Mucosa of stomach (tissue), 1 donor: ENCODE results near the gene PLEKHO2.
A peak's percentile ranks its signal among the peaks of the same experiment; 100 is the strongest.

ENCODE experiments used
- H3K27me3 ChIP-seq: one replicate; pipeline ENCODE4 v1.7.0; 2013; ENCODE audit warnings: mild to moderate bottlenecking, low read length; ENCODE audit not compliant: control insufficient read depth, insufficient read depth
- H3K36me3 ChIP-seq: one replicate; pipeline ENCODE4 v1.7.0; 2013; ENCODE audit warnings: low read length; ENCODE audit not compliant: control insufficient read depth, insufficient read depth
- H3K4me1 ChIP-seq: one replicate; pipeline ENCODE4 v1.7.0; 2013; ENCODE audit warnings: mild to moderate bottlenecking, low read length; ENCODE audit not compliant: control insufficient read depth, insufficient read depth
- H3K4me3 ChIP-seq: one replicate; pipeline ENCODE4 v1.7.0; 2013; ENCODE audit warnings: low read length
- H3K9ac ChIP-seq: one replicate; pipeline ENCODE4 v1.7.0; 2013; ENCODE audit warnings: mild to moderate bottlenecking, low read length, moderate library complexity
- H3K9me3 ChIP-seq: one replicate; pipeline ENCODE4 v1.7.0; 2013; ENCODE audit warnings: mild to moderate bottlenecking, low read length, moderate library complexity; ENCODE audit not compliant: control insufficient read depth
- donor health status: Pancreatic carcinoma.

PLEKHO2 gene

DNA sequence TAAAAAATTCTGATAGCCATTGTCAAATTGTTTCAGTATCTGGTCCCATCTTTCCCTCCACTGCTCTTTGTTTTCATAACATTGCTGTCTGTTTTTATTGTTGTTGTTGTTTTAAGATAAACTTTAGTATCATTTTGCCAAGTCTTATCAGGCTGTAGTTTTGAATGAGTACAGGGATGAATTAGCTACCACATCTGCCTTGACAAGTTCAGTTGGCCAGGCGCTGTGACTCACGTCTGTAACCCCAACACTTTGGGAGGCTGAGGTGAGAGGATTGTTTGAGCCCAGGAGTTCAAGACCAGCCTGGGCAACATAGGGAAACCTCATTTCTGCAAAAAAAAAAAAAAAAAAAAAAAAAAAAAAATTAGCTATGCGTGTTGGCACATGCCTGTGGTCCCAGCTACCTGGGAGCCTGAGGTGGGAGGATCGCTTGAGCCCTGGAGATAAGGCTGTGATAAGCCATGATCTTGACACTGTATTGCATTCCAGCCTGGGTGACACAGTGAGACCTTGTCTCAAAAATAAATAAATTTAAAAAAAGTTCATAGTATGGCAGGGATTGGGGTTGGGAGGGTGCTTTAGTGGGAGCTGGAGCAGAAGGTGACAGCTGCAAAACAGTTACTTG is 61.7 kb downstream of the PLEKHO2 start:
- H3K9ac ChIP-seq: no peak overlapping the region
- no peak overlapping the region for H3K4me3 ChIP-seq
- H3K27me3 ChIP-seq: no peaks in the 10 kb centered on the region
- no peaks in the 10 kb centered on the region for H3K9me3 ChIP-seq
- no peaks in the 10 kb centered on the region for H3K36me3 ChIP-seq
- H3K4me1 ChIP-seq: peaks cover 6% of the 10 kb centered on the region

DNA sequence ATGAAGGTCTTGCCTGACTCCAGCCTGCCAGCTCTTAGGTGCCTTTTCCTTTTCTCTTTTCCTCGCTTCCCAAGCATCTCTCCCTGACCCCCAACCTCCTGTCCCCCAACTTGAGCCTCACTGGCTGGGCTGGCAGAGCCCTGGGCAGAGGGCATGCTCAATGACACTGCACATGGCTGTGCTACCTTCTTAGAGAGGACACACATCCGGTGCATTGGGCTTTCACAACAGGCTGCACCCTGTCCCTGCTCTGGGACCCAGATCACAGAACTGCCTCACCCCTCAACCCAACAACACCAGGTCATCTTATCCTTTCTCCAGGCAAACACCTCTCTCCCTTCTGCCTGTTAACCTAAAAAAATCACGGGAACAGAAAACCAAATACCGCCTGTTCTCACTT is 62.5 kb downstream of the PLEKHO2 start:
- Histone ChIP-seq H3K4me3 (no peak overlapping the region), H3K36me3 (no peaks in the 10 kb centered on the region), H3K9ac (no peak overlapping the region), H3K4me1 (peaks cover 6% of the 10 kb centered on the region), H3K9me3 (no peaks in the 10 kb centered on the region), H3K27me3 (no peaks in the 10 kb centered on the region)

- Histone ChIP-seq H3K27me3 (no peaks in the 10 kb centered on the region), H3K4me1 (peaks cover 6% of the 10 kb centered on the region), H3K9ac (peak overlapping the region; percentile 30), H3K36me3 (no peaks in the 10 kb centered on the region), H3K9me3 (no peaks in the 10 kb centered on the region), H3K4me3 (peak overlapping the region; percentile 51)
Measured at GRCh38 chr15:64905119-64905831, 63.6 kb downstream of the PLEKHO2 start.

GRCh38 chr15:64905941-64906340 is 64.2 kb downstream of the PLEKHO2 start:
- Histone ChIP-seq H3K9ac (no peak overlapping the region), H3K27me3 (no peaks in the 10 kb centered on the region), H3K4me3 (no peak overlapping the region), H3K4me1 (peaks cover 6% of the 10 kb centered on the region), H3K9me3 (no peaks in the 10 kb centered on the region), H3K36me3 (no peaks in the 10 kb centered on the region)

DNA sequence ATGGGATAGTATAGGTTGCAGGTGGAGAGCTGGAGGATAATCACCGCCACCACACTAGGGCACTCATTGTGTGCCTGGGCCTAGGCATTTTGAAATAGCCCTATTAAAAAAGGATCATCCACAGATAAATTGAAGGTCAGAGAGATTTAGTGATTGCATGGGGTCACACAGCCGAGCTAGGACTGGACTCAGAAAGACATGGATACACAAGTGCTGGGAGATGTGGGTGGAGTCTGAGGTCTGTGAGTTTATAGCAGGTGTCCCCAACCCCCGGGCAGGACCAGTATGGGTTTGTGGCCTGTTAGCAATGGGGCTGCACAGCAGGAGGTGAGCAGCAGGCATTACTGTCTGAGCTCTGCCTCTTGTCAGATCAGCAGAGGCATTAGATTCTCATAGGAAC is 64.7 kb downstream of the PLEKHO2 start:
- H3K9ac ChIP-seq: no peak overlapping the region
- peaks cover 6% of the 10 kb centered on the region for H3K4me1 ChIP-seq
- H3K9me3 ChIP-seq: no peaks in the 10 kb centered on the region
- peaks cover 4% of the 10 kb centered on the region for H3K27me3 ChIP-seq
- H3K4me3 ChIP-seq: no peak overlapping the region
- no peaks in the 10 kb centered on the region for H3K36me3 ChIP-seq

GRCh38 chr15:64907991-64908390 is 66.3 kb downstream of the PLEKHO2 start:
- H3K4me1 ChIP-seq: peaks cover 12% of the 10 kb centered on the region
- no peak overlapping the region for H3K9ac ChIP-seq
- H3K27me3 ChIP-seq: peaks cover 15% of the 10 kb centered on the region
- no peaks in the 10 kb centered on the region for H3K36me3 ChIP-seq
- H3K4me3 ChIP-seq: no peak overlapping the region
- H3K9me3 ChIP-seq: no peaks in the 10 kb centered on the region

- Histone ChIP-seq H3K27me3 (peaks cover 15% of the 10 kb centered on the region), H3K36me3 (no peaks in the 10 kb centered on the region), H3K4me3 (no peak overlapping the region), H3K9ac (no peak overlapping the region), H3K9me3 (no peaks in the 10 kb centered on the region), H3K4me1 (peaks cover 12% of the 10 kb centered on the region)
Measured at GRCh38 chr15:64909546-64909945, 67.8 kb downstream of the PLEKHO2 start.

DNA sequence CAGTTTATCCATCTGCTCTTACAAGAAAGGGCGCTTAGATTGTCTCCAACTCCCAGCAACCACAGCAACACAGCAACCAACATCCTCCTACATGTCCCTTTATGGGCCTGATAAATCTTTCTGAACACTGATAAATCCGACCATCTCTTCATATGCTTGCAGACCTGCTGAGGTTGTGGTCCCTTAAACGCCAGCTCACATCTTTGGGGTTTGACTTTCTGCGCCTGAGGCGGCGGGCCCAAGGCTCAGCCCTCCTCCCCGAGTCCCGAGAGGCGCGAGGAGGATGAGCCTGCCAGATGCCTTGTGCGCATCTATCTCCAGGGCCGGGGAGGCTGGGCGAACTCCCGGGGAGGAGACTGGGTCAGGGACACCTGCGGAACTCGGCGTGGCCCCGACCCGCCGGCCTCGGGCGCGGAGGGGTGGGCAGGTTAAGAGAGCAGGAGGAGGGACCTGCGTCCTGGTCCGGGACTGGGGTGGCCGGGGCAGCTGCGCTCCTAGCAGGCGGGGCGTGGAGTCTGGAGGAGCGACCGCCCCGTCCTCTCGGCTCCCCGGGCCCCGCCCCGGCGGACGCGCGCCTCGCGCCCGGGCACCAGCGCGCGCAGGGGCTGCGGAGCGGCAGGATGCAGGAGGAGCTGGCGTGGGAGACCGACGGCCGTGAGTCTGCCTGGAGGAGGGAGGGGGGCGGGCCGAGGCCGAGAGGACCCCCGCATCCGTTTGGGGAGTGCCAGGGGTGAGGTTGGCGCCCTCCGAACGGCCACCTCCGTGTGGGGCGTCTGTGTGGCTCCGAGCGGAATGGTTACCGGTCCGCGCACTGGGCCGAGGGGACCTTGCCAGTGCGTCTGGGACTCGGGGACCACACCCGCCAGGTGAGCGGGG is 69.8 kb downstream of the PLEKHO2 start, which contains the start of gene ANKDD1A:
ANKDD1A (plus strand) TSS at position 592 of the 876 bp plus-strand sequence; CDS start at position 621, 29 bp downstream.
- peaks cover 6% of the 10 kb centered on the region for H3K4me1 ChIP-seq
- no peaks in the 10 kb centered on the region for H3K9me3 ChIP-seq
- H3K27me3 ChIP-seq: peaks cover 15% of the 10 kb centered on the region
- H3K9ac ChIP-seq: no peak within 1 kb of the TSS
- no peak within 1 kb of the TSS for H3K4me3 ChIP-seq
- no peaks in the 10 kb centered on the region for H3K36me3 ChIP-seq

- H3K36me3 ChIP-seq: no peaks in the 10 kb centered on the region
- H3K9me3 ChIP-seq: no peaks in the 10 kb centered on the region
- H3K9ac ChIP-seq: no peak overlapping the region
- peaks cover 6% of the 10 kb centered on the region for H3K4me1 ChIP-seq
- H3K27me3 ChIP-seq: peaks cover 15% of the 10 kb centered on the region
- no peak overlapping the region for H3K4me3 ChIP-seq
Measured at GRCh38 chr15:64912379-64913325, 70.9 kb downstream of the PLEKHO2 start.

- peaks cover 15% of the 10 kb centered on the region for H3K27me3 ChIP-seq
- H3K9me3 ChIP-seq: no peaks in the 10 kb centered on the region
- no peak overlapping the region for H3K4me3 ChIP-seq
- H3K36me3 ChIP-seq: no peaks in the 10 kb centered on the region
- peaks cover 6% of the 10 kb centered on the region for H3K4me1 ChIP-seq
- H3K9ac ChIP-seq: no peak overlapping the region
Measured at GRCh38 chr15:64915518-64916227, 74.0 kb downstream of the PLEKHO2 start.

DNA sequence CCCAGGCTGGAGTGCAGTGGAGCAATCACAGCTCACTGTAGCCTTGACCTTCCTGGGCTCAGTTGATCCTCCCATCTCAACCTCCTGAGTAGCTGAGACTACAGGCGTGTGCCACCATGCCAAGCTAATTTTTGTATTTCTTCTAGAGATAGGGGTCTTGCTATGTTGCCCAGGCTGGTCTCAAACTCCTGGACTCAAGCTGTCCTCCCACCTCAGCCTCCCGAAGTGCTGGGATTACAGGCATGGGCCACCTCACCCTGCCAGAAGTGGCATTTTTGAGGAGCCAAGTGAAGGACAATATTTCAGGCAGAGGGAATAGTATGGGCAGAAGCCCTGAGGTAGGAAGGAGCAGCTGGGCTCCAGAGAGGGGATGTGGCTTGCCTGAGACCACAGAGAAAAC is 74.7 kb downstream of the PLEKHO2 start:
- no peak overlapping the region for H3K9ac ChIP-seq
- no peaks in the 10 kb centered on the region for H3K36me3 ChIP-seq
- no peaks in the 10 kb centered on the region for H3K9me3 ChIP-seq
- no peak overlapping the region for H3K4me3 ChIP-seq
- peaks cover 11% of the 10 kb centered on the region for H3K27me3 ChIP-seq
- peaks cover 6% of the 10 kb centered on the region for H3K4me1 ChIP-seq
